RKO (cell line): ENCODE measurements around the gene ACTL6B.

Experiments used
- DNase-seq: peaks from one replicate; pipeline ENCODE4 v3.0.0-alpha.2; 2016; ENCODE audit warnings: low spot score

ACTL6B gene

DNA sequence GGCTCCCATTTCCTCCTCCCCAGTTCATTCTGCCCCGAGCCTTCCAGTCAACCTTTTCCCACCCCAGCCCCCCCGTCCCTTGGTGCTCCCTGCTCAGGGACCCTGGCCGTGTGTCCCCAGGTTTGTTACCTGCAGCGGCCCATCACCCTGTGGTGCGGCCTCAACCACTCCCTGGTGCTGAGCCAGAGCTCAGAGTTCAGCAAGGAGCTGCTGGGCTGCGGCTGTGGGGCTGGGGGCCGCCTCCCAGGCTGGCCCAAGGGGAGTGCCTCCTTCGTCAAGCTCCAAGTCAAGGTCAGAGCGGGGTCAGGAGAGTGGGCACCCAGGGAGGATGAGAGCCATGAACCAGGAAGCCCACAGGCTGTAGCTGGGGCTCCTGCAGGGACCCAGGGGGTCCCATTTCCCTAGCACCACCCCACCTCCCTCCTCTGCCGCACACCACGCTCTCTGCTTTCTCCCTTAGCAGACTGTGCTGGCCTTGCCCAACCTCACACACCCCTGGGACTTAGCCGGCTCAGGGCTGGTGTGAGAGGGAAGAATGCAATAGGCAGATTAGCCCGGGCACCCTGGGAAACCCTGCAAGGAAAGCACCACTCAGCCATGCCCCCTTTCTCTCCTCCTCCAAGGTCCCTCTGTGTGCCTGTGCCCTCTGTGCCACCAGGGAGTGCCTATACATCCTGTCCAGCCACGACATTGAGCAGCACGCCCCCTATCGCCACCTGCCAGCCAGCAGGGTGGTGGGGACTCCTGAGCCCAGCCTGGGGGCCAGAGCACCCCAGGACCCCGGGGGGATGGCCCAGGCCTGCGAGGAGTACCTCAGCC is 56.1 kb downstream of the ACTL6B start:
- no peak for DNase-seq

DNA sequence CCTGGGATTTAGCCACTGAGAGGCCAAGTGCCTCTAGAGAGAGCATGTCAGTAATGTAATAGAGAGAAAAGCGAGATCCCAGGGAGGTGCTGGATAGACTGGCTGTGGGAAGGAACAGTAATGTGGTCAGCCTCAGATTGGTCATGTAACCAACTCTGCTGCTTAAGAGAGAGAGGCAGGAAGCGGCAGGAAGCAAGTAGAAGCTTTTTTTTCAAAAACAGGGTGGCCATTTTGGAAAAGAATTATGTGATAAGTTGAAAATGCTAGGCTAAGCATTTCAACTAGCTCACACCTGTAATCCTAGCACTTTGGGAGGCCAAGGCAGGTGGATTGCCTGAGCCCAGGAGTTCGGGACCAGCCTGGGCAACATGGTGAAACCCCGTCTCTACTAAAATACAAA is 57.8 kb downstream of the ACTL6B start:
- peak; percentile 41 for DNase-seq

DNA sequence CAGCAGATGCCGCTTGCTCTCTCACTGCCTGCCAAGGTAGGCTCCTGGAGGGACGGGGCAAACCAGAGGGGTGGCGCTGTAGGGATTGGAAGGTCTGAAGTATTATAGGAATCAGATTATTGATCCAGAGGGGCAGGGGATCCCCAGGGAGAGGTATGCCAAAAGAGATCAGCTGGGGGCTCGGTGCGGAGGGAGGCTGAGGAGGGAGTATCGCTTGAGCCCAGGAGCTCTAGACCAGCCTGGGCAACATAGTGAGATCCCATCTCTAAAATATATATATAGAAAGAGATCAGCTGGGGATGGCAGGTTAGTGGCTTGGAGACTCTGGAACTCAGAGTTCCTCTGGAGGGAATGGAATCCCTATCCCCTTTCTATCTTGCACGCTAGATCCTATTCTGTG is 61.1 kb downstream of the ACTL6B start:
- DNase-seq = no peak
